Measurements from ENCODE around the gene ATRNL1.
"Not testable (repeated sequence)": the region's sequence is repeated elsewhere in the genome, so short reads cannot be mapped to it uniquely, and the experiment has no call there.

The ATRNL1 gene

DNA sequence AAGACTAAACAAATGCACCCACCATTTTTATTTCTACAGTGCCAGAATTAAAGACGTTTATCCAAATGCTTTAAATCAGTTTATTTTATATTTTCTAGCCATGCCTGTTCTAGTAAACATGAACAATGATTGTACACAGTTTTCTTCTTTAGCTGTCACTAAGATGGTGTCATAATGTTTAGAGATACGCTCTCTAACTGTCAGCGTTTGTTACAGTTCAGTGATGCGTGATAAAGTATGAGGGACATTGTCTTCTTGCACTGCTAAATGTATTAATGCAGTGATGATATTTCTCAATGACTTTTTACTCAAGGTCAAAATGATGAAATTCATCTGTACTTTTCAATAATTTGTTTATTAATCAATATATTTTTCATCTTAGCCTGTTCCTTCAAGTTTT is 513.6 kb downstream of the ATRNL1 start:
- DNase-seq (ENCODE audit: low spot score) = no peak

DNA sequence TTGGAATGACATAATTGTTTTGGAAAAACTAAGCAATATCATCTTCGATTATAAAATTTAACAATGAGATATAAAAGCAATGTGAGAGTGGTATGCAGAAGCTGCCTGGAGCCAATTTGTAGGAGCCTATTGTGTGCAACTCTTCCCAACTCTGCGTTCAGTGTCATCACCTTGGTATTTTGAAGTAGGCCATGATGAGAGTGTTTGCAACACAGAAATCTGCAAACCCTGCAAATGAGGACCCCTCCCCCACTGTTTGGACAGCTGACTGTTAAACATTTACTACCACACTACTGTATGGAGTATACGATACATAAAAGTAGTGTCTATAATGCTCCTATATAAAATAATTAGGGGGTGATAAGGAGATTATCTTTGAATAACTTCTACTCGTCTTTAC is 531.3 kb downstream of the ATRNL1 start:
- no peak for DNase-seq (ENCODE audit: low spot score)

DNA sequence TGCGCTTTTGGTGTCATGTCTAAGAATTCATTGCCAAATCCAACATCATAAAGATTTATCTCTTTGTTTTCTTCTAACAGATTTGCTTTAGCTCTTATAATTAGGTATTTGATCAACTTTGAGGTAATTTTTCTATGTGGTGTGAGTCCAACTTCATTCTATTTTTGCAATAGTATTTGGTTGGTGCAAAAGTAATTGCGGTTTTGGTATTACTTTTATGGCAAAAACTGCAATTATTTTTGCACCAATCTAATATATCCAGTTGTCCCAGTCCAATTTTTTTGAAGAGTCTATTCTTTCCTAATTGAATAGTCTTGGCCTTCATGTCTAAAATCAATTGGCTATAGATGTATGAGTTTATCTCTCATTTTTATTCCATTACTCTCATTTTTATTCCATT is 535.5 kb downstream of the ATRNL1 start:
- DNase-seq (ENCODE audit: low spot score) = no peak

DNA sequence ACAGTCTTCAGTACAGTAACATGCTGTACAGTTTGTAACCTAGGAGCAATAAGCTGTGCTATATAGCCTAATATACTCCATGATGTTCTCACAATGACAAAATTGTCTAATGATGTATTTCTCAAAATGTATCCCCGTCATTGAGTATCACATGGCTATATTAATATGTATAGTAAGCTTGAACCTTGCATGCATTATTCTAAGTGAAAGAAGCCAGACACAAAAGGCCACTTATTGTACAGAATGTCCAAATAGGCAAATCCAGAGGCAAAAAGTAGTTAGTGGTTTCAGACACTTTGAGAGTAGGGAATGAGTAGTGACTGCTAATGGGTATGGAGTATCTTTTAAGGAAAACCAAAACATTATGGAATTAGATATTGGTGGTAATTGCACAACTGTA is 545.1 kb downstream of the ATRNL1 start:
- no peak for DNase-seq (ENCODE audit: low spot score)

DNA sequence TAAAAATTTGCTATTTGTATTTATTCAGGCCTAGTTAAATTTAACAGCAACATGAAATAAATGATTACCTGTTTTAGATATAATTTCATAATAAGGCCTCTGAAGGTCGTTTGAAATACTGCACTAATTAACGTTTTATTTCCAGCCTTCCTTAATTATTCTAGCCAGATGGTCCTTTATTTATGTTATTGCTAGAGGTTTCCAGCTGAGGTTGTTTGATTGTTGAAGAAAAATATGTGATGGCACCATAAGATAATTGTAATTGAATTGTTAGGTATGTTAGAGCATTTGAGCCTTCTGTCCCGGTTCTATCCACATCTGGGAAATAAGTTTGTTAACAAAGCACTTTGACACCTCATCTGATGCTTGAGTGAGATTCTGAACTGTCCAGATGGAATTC is 556.1 kb downstream of the ATRNL1 start:
- peak; percentile 4 for DNase-seq (ENCODE audit: low spot score)

DNA sequence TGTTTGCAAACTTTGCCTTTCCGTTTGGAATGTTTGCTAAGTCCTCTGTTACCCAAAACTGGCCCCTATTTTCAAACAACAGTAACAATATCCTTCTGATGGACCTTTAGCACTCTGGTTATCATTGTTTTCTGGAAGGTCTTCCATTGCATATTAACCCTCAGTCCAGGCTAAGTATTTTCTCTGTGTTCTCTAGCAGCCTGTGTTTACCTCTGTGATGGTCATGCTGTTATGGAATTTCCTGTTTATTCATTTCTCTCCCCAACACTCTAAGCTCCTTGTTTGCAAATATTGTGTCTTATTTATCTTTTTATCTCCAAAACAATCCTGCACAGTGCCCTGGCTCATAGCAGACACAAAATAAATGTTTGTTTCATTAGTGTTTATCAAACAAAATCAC is 560.3 kb downstream of the ATRNL1 start:
- no peak for DNase-seq (ENCODE audit: low spot score)

DNA sequence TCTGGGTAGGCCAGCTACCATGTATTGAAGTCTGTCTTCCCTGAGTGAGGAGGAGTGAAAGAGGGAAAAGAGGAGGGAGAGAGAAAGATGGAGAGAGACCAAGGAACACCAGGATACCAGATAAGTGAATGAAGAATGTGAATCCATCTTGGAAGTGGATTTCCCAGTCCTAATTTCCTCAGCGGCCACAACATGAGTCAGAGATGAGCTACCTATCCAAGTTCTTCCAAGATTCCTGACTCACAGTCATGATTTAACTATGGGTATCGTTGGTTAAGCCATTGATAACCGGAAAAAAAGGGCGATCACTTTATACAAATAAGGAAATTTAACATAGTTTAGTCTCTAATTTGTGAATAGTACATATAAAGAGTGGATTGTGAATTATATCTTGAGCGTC is 561.8 kb downstream of the ATRNL1 start:
- DNase-seq (ENCODE audit: low spot score) = no peak

DNA sequence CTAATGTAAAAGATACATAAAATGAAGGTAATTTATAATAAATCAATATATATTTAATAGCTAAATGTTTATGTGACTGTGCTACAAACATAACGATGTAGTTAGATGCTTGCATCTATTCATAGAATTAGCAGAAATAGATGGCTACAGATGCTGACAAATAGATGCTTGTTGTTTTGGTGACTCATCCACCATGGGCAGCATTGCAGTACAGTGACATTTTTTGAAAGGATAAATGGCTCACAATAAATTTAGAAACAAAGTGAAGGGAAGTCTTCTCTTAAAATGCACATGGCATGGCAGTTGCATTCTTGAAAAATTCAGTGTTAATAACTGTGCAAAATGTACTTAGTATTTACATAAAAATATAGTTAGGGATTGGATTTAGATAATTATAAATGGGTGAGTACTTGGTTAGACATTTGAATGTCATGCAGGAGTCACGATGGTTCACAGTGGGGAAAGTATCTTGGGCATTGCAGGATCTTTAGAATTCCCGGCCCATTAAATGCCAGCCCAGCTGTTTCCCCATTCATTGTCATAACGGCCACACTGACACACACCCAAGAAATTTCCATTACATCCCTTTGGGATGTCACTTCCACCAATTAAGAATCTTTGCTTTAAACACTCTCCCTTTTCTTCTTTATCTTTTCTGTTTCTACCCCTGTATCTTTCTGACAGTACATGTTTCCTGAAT is 564.1 kb downstream of the ATRNL1 start:
- DNase-seq (ENCODE audit: low spot score) = no peak

DNA sequence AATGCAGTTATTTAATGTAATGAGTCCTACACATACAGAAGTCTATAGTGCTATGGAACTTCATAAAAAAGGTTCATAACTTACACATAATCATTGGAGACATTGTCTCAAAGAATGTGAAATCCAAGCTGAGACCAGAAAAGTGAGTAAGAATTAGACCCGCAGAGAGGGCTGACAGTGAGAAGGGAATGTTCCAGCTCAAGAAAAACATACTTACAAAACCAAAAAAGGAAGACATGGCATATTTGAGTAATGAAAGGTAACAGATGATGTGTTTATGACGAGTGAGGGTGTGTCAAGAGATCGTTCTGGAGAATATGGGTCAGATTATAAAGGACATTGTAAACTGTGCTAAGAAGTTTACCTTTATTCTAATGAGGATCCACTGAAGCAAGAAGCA is 566.5 kb downstream of the ATRNL1 start:
- DNase-seq (ENCODE audit: low spot score) = no peak

DNA sequence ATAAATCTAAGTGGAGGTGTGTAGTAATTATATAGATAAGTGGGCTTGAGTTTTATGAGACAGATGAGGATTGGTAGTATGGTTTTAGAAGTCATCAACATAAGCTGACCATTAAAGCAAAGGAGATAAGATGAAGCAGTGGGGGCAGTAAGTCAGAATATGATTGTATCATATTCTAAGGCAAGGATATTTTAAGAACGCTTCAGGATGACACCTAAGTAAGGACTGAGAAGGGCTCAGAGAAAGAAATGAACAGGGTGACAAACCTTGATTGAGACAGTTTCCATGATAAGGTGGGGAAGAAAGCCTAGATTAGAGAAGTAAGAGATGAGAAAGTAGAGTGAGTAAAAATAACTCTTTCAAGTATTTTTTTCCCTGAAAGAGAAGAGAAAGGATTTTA is 567.2 kb downstream of the ATRNL1 start:
- DNase-seq (ENCODE audit: low spot score) = no peak

DNA sequence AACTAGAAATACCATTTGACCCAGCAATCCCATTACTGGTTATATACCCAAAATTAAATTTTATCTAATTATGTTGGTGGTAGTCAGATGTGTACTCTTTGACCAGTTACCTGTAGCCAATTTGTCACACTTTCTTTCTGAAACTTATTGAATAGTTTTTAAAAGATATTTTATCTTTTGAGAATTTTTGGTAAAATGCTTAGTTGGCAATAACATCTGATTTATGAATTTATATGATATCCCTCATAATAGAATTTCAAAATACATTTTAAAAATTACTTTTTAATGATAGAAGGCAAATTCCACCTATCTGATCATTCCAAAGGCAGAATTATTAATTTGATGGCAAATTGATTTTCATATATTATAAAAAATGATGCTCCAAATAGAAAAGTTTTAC is 569.3 kb downstream of the ATRNL1 start:
- no peak for DNase-seq (ENCODE audit: low spot score)

DNA sequence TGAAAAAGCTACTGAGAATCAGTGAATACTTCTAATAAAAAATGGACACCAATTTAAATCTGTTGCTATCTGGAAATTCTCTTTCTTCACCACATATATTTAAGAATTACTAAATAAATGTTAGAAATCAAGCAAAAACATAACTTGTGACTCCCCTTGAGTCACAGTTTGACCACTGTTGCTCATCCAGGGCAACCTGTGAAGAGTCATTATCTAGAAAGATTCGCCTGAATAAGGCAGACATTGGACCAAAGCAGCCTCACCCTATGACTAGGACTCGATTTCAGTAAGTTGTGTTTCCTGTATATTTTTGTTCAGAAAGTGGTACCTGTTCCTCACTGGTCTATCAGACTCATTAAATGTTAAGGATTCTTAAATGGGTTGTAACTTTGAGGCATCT is 572.4 kb downstream of the ATRNL1 start:
- no peak for DNase-seq (ENCODE audit: low spot score)

DNA sequence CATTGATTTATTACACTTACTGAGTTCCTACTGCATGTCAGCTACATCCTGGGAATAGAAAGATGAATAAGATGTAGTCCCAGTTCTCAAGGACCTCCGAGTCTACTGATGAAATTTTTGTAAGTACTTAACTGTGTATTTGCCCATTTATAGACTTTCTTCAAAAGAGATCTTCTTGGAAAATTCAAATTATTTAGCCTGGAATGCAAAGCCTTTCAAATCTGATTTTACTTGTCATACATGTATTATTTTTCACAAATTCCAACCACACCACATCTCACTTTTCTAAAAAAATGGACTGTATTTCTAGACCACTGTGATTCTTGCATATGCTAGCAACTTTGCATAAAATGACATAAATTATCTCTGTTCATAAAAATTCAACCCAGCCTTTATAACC is 581.3 kb downstream of the ATRNL1 start:
- DNase-seq (ENCODE audit: low spot score) = no peak

DNA sequence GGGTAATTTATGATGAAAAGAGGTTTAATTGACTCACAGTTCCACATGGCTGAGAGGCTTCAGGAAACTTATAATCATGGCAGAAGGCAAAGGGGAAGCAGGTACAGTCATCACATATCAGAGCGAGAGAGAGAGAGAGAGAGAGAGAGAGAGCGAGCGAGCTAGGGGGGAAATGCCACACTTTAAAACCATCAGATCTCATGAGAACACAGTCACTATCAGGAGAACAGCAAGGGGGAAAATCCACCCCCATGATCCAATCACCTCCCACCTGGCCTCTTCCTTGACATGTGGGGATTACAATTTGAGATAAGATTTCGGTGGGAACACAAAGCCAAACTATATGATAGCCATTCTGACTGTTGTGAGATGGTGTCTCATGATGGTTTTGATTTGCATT is 603.6 kb downstream of the ATRNL1 start:
- DNase-seq (ENCODE audit: low spot score) = no peak

DNA sequence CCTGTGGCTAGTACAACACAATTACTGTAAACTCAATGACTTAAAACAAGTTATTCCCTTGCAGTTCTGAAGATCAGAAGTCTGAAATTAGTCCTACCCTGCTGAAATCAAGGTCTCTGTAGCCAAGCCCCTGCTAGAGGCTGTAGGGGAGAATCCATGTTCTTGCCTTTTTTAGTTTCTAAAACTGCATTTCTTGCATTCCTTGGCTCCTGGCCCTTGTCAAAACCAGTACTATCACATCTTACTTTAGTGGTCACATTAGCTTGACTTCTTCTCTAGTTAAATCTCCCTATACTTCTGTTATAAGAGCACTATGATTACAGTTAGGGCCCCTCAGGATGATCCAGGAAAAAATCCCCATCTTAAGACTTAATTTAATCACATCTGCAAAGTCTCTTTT is 612.9 kb downstream of the ATRNL1 start:
- peak; percentile 71 for DNase-seq (ENCODE audit: low spot score)

DNA sequence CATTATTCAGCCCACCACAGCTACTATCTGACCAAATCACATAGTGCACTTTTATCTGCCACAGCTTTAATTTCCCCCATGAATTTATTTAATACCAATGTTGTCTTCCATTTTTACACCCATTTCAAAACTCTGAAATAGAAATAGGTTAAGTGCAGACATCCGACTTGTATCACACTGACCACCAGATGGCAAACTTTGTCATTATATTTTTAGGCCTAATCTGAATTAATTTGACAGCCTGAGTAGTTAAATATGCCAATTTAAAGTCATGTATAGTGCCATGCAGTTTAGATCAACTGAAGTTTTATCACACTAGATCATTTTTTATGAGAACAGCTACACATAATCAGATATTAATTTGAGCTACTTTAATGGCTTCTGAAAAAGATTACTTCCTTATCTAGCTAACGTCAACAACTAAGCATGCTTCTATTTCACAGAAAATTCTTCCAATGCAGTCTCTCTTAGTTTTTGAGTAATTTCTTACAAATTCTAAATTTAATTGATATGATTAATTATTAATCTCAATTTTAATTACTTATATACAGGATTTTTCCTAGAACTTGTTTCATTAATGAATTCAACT is 613.4 kb downstream of the ATRNL1 start:
- DNase-seq (ENCODE audit: low spot score) = peak; percentile 69

DNA sequence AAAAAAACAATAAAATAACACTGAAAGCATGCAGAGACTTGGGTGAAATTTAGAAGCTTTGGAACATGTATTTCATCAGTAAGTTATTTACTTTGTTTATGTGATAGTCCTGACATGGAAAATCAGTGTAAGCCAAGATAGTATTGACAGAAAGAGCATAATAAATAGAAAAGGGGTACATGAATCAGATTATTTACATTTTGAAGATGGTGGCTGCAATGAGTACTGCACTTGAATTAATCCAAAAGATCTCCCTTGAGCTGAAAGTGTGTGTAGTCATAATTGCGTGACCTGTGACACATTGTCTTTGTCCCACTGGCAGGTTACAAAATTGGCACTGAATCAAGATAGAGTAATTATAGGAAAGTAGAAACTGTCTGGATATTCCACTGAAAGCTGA is 617.0 kb downstream of the ATRNL1 start:
- no peak for DNase-seq (ENCODE audit: low spot score)

DNA sequence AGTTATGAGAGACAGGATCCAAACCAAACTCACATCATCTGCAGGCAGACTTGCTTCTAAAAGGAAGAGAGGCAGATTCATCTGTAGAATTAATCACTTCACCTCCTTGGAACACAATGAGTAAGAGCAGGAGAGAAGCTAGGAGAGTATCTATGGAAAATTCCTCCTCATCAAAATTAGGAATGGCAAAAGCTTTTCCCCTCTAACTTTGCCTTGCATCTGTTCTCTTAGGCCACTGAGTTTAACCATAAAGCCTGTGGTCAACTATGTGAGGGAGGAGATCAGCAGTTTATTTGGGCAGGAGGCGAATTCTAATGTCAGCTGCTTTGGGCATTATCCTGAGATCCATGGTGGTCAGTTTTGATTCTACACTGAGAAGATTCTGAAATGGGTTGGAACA is 618.1 kb downstream of the ATRNL1 start:
- no peak for DNase-seq (ENCODE audit: low spot score)

DNA sequence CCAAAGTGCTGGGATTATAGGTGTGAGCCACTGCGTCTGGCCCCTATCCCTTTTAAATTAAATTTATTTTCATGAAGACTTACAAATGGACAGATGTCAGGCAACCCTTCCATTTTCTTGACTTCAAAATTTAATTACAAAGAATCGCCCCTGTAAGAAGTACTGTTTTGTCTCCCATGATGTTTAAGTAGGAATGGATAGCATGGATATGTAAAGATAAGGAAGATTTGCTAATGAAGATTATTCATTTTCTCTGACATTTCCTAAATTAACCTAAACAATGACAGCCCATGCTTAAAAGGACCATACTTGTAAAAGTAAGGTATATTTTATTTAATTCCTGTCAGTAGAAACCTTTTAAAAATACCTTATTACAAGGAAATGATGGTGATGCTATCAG is 627.0 kb downstream of the ATRNL1 start:
- DNase-seq (ENCODE audit: low spot score) = peak; percentile 92

DNA sequence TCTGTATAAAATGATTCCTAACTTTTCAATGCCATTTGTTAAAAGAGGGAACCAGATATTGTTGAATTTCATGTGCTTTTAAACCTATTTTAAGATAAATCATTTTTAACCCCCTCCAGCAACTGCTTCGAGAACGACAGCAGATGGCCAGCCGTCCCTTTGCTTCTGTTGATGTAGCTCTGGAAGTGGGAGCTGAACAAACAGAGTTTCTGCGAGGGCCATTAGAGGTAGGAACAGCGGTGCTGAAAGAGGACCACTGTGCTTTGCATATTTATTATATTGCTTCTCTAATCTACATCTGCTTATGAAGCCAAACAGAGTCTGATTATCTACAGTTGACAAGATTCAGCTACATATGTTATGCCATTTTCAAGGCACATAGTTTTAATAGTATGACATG is 634.0 kb downstream of the ATRNL1 start:
- DNase-seq (ENCODE audit: low spot score) = peak; percentile 40

DNA sequence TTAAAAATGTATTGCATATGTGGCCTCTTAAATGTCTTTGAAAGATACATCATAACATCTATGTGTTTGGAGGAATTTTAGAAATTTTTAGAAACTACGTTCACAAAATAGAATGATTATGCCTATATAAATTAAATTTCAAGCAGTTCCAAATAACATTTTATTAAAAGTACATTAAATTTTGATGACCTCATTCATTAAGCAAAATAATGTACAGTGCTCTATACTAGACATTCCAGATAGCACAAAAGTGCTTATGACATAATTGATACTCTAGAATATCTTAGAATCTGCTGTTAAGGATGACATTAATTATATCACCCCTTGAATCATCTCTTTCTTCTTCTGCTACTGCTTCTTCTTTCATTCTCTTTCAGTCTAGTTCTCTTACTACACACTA is 650.9 kb downstream of the ATRNL1 start:
- no peak for DNase-seq (ENCODE audit: low spot score)

DNA sequence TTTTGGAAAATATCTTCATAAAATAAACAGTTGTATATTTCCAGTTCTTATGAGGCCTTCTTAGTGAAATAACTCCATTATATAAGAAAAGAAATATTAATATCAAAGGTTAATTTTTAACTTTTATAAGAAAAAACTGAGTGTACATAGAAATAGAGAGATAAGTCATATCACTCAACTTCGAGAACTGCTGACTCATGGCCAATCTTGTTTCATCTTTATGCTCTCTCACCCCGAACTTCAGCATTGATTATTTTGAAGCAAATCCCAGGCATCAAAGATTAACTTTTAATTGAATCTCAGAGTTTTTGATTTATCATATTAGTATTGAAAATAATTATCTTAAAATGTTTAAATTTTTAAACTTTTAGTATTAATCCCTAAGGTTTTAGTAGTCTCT is 652.8 kb downstream of the ATRNL1 start:
- DNase-seq (ENCODE audit: low spot score) = no peak

DNA sequence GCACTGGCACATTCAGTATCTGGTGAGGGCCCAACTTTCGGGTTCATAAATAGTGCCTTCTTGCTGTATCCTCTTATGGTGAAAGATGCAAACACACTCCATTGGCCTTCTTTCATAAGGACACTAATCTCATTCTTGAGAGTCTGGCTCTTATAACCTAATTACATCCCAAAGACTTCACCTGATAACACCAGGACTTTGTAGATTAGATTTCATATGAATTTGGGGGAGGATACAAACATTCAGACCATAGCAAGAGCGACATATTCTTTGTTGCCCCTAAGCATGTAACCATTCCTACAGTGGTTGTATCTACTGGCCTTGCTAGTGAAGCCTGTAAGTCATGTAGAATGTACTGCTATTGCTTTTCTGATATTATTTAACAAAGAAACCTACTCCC is 654.6 kb downstream of the ATRNL1 start:
- peak; percentile 93 for DNase-seq (ENCODE audit: low spot score)

DNA sequence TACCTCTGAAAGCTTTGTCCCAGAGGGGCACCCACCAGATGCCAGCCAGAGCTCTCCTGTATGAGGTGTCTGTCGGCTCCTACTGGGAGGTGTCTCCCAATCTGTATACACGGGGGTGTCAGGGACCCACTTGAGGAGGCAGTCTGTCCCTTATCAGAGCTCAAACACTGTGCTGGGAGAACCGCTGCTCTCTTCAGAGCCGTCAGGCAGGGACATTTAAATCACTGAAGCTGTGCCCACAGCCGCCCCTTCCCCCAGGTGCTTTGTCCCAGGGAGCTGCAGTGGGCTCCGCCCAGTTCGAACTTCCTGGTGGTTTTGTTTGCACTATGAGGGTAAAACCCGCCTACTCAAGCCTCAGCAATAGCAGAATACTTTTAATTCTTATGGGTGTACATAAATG is 665.3 kb downstream of the ATRNL1 start:
- DNase-seq (ENCODE audit: low spot score) = not testable (repeated sequence)

Measured in SK-N-DZ (cell line).